Activated CD8-positive, alpha-beta memory T cell treated with anti-CD3 and anti-CD28 coated beads for 4 hours (primary cell): Measurements from ENCODE around the gene PRKG1.
"Not testable (repeated sequence)": the region's sequence is repeated elsewhere in the genome, so short reads cannot be mapped to it uniquely, and the experiment has no call there.

Experiments used
- DNase-seq, 2 donors: peaks; one replicate each; pipeline ENCODE4 v3.0.0-alpha.2; 2020; ENCODE audit warnings: low read depth in 2 of 2

The PRKG1 gene

DNA sequence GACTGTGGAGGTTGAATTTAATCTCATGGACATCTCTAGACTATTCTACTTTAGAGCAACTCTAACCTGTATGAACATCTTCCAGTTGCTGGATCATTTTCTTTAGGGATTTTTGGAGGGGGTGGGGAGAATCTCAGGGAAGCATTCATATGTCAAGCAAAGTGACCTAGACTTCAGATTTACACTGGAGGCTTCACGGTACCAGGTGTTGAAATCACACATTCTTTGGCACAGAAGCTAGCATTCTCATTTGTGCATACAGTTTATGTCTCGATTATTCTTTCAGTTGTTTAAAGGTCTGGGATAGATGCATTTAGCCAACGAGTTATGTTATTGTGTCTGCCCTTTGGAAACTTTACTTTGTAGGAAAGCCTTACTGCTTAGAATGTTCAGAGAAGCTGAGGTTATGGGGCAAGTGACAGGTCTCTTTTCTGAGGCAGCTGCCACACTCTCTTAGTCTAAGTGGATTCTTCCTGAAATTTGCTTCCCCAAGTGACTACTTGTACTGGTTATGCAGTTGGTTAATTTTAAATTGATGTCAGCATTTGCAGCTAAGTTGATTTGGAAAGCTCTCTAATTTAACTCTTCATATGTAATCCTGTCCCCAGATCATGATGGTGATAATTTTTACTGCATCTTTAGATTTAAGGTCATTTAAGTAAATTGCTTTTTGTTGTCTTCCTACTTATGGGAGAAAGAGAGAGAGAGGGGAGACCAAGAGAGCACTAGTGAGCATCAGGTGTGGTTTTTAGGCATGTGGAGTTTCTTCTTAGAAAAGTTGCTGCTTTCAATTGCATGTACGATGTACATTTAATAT is 153.8 kb downstream of the PRKG1 start:
- no peak for DNase-seq

DNA sequence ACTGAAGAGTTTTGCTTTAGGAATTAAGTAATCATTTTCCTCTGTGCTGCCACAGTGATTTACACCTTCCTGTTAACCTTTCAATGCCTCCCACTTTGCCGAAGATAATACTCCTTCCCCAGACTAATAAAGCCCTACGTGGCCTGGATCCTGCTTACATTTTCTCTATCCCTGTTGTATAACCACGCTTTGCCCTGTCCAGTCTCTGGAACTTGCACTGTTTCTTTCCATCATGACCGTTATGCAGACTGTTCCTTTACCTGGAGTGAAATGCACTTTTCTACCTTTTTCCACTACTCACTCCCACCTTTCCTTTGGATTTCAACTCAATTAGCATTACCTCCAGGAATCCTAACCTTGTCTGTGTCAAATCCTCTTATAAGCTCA is 154.4 kb downstream of the PRKG1 start:
- DNase-seq: no peak

DNA sequence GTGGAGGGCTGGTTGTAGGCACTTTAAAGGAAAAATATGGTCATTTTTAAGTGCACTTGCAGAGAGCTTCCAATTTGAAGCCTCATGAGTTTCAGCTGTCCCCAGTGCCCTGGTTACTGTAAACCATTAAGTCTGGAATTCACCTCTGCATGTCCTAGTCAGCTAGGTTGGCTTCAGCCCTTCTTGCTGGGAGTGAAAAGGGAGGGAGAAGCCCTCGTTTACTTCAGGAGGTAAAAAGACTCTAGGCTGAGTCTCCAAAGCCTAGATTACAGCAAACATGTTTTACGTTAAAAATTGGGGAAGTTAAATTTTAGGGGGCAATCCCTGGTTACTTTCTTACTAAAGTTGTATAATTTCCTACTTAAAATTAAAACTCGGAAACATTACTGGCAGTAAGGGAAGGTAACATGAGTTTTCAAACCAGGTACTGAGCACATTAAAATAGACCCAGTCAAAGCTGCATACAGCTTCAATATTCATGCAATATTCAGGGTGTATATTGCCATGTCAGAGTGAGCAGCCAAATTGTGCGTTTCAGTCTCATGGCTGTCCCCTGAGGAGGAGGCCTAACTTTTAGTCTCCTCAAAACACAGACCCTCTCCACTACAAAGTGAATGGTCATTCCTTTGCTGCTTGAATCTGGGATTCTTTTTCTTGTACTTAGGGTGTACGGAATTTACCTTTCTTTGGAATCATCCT is 156.7 kb downstream of the PRKG1 start:
- no peak for DNase-seq

DNA sequence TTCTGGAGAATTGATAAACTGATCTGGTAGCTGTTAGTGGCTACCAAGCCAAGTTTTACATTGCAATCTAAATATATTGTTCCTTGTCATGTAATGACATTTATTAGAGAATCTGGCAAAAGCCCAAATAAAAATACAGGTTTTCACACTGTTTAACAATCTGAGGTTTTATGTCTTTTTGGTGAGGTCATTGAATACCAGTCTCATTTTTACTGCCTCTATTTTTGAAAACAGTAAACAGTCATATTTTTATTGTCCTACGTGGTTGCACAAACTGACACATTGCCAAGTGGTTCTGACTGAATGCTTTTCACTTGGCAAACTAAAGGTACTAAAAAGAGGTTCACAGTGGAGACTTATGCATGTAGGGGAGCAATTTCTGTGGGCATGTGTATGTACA is 157.5 kb downstream of the PRKG1 start:
- DNase-seq: no peak

DNA sequence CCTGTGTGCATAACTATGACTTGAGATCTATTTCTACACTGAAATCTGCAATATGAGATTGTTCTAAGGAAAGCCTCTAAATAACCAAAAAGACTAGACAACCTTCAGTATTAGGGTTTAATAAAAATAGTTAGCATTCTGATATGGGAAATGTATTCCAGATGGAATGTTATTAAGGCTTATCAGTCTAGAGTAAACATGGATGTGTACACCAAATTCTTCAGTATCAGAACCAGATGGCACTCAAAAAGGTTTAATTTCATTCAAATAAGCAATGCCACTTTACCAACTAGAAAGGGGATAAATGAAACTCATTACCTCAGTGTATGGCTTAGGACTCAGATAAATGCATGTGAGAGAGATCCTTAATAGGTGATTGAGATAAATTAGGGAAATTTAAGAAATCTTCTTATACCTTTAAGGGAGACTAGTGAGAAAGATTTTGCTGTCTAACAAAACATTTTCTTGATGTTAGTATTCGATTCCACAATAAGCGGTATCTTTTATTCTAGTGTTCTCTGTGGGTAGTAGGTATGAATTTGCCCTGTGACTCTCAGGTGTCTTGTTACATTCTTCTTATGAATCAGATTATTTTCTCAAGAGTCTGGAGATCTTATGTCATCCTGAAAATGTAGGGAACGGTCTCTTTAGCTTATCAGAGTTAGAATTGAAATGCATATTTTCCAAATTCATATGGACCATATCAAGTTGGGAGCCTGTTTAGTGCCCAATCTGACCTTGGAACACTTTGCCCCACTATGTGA is 159.2 kb downstream of the PRKG1 start:
- no peak for DNase-seq

DNA sequence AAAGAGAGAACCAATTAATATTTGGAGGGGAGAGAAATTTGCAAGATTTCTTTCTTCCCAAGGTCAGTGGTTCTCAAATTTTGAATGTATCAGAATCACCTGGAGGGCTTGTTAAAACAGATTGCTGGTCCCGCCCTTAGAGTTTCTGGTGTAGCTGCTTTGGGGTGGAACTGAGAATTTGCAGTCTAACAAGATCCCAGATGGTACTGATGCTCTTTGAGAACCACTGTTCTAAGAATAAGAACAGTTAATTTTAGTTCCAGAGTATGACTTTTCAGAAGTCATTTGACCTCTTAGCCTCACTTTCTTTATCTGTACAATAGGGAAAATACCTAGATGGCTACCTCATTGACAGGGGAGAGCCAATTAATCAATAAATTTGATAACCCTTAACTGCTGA is 161.6 kb downstream of the PRKG1 start:
- DNase-seq: no peak

DNA sequence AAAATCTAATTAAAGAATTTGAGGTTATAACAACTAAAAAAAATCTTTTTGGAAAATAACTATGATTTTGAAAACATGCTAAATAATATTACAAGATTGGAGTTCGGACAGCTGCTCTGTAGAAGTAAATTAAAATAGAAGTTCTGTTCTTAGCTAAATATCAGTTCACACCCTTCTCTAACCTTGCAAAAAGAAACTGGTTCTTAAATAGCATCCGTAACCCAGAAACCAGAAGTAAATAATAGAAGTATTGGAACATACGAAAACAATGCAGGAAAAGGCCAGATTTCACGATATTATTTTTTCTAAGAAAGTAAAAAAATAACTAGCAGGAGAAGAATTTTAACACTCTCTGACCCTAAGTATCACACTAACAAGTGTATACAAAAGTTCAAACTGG is 164.7 kb downstream of the PRKG1 start:
- no peak for DNase-seq

DNA sequence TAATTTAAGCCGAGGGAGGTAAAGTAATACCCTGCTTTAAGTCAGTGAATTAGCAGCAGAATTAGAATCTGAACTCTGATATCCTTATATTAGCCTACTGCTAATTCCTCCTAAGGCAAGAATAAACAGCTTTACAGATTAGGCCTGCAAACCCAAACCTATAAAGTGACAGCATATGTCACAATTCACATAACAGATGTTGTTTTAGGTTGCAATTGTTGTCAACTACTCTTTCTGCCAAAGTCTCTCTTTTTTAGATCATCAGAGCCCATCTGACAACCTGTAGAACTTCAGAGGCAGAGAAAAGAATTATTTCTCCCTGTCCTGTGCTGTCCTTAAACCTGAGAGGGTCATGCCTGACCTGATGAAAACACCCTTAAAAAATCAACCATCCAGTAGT is 167.2 kb downstream of the PRKG1 start:
- no peak for DNase-seq

DNA sequence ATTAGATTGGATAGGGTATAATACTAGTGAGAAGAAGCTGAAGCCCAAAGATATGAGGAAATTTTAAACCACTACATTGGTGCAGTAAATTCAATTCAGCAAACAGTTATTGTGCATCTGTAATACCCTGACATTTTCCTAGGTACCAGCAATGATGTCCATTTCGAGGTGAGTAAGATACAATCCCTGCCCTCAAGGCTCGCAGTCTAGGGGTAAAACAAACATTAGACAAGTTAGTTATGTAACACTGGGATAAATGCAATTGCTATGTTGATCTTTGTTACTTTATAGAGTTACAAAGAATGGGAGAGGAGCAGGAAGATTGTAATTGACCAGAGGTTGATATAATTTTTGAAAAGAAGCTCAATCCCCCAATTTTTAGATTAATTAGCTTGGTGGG is 168.1 kb downstream of the PRKG1 start:
- no peak for DNase-seq

DNA sequence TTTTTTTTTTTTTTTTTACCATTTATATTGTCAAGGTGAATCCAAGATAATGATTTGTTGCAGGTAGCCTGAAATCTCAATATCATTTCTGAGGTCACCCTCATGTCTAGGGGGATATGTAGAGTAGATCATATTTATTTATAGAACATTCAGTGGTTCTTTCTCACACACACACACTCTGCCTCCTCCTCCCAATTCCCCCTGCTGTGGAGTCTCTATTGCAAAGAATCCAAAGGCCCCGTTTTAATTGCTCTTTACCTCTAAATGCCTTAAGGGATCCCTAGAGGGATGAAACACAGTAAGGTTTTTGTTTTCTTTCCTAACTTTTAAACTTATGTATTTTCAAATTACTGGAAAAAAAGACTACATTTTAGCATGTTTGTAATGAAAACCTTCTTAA is 170.0 kb downstream of the PRKG1 start:
- no peak for DNase-seq

DNA sequence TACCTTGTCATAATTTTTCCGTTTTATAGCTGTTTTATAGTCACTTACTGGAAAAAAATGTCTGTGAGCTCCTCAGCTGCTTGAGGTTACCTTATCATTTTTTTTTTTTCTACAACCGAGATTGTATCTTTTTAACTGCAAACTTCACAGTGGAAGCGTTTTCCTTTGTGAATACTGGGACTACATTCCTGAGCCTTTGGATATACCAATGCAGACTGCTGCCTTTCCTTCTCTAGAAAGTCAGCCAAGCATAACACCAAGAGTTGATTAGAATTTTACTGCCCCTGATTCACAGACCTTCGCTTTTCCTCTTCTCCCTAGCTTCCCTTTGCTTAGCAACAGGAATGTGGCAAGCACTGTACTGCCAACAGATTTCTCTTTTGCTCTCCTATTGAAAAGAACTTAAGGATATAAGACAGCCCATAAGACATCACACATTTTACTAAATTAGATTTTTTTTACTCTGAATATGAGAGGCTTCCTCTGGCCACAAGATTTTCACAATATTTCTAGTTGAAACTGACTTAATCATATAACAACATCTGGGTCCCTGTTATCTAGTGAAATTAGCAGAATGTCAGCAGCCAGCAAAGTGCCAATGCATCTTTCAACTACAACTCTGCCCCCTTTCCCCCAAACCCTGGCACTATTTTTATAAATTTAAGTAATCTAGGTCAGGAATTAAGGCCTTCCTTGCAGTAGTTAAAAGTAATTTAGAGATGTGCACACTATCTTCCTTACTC is 170.6 kb downstream of the PRKG1 start:
- no peak for DNase-seq

DNA sequence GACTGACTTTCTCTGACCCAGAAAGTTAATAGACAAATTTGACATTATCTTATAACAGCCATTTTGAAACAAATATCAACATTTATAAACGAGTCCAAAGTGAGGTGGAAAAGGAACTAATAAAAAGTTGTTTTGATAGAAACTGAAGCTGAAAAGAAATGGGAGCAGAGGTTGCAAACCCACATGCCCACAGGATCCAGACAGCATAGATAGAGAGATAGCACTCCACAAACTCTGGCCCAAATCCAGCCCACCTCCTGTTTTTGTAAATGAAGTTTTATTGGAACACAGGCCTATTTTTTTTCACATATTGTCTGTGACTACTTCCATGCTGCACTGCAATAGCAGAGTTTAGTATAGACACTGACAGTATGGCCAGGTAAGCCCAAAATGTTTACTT is 171.9 kb downstream of the PRKG1 start:
- DNase-seq: no peak

DNA sequence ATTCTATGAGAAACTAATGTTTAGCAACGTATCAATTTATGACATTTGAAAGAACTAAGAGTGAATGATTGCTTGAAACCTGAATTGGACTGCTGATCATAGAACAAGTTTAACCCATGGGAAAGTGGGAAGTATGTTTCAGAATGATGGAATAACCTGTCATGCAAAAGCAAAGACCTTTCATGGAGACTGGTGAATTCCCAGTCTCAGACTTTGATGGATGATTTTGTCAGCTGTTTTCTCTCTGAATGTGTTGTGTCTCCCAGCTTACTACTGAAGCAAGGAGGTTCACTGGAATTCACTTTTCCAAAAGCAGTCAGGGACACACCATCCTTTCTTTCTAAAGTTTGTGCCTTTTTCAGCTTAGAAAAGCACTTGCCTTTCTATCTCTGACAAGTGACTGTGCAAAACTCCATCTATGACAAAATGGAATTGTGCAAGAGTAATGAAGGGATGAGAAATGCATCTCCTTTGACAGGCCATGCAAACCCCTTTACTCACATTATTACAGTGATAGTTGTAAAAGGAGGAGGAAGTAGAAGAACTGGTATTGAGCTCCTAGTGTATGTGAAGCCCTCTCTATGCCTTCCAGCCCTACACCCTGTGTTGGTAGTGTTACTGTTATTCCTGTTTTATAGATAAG is 176.1 kb downstream of the PRKG1 start:
- no peak for DNase-seq

DNA sequence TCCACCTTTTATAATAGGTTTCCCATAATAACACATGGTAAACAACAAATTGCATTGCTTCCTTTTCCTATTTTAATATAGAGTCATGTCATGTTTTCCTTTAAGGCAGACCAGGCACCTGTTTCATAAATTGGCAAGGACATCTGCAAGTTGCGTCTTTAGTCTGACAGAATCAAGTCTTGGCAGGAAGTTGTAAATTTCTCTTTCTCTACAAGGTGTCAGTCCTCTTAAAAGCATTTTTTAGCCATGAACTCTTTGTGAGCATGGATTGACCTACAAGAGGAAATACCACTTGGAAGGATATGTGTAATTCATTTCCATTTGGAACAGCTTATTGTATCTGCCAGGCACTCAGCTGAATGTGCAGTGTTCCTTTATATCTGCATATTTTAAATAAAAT is 176.8 kb downstream of the PRKG1 start:
- no peak for DNase-seq

DNA sequence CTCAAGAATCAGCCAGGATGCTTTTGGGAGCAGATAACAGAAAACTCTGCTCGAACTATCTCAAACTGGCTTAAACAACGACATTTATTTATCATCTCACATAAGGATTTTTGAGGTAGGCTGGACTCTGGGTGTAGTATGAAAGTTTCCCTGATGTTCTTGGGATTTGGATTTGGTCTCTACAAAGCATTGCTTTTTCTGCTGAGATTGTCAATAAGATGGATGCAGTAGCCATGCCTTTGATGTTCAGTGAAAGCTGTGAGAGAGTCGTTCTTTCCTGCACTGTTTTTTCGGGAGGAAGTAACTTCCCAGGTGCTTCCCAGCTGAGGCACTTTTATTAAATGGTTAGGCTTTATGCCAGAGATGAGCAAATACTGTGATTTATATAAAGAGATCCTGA is 181.1 kb downstream of the PRKG1 start:
- DNase-seq: no peak

DNA sequence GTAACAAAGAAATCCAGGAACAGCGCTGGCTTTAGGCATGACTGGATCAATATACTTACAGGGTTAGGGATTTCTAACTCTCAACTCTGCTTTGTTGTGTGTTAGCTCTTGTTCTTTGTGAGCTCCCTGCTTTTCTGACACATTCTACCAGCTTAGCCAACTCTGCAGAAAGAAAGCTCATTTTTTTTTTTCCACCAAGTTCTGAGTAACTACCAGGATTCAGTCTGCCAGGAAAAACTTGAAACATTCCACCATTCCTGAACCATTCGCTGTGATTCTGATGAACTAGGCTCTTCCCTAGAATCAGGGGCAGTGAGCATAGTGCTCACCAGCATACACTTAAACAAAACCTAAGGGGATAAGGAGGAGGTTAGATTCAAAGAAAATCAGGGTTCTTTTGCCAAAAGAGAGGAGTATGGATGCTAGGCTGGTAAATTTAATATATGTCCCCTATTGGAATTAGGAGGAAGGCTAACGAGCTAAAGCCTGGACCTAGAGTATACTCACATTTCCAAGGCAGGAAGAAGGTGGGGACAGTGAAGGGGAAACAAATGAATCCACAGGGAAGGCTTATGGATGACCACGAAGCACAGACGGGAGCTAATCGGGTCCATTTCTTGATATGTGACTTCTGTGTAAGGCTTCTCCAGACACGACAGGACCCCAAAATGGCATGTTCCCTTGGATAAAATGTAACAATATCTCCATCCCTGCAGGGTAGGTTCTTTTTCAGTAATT is 183.4 kb downstream of the PRKG1 start:
- no peak for DNase-seq

DNA sequence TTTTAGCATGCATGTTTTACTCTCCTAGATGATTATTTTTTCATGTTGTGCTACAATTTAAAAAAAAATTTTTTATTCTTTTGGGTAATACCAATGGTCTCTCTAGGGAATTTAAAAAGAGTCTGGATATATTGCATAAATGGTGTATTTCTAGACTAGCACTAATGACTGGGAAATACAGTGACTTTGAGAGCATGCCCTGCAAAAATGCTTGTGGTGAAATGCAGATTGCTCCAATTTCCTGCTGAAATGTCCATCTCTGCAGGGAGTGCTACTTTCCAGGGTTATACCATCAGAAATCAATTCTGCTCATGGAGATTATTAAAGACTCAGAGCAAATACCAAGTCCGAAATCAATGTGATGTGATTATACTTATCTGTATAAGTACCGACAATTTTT is 186.1 kb downstream of the PRKG1 start:
- no peak for DNase-seq

DNA sequence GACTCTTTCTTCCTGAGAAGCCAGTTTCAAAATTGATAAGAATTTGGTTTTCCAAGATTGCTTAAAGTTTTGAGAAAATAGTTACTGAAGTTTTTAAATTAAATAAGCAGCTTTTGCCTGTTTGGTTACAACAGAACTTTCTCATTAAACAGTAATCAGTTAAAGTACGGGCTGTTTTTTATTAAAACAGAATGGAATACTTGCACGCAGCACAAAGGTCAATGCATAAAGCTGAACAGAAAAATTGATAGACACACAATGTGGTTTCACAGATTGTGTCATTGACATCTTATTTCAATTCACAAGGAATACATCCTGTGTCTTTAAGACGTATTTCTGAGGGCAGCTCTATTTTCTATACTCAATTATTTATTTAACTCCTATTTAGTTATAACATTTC is 192.2 kb downstream of the PRKG1 start:
- DNase-seq: no peak

DNA sequence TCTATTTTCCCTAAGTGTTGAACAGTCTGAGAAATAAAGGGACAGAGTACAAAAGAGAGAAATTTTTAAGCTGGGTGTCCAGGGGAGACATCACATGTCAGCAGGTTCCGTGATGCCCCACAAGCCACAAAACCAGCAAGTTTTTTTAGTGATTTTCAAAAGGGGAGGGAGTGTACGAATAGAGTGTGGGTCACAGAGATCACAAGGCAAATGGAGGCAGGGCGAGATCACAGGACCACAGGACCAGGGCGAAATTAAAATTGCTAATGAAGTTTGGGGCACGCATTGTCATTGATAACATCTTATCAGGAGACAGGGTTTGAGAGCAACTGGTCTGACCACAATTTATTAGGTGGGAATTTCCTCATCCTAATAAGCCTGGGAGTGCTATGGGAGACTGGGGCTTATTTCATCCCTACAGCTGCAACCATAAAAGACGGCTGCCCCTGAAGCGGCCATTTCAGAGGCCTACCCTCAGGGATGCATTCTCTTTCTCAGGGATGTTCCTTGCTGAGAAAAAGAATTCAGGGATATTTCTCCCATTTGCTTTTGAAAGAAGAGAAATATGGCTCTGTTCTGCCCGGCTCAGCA is 193.8 kb downstream of the PRKG1 start:
- DNase-seq: not testable (repeated sequence)

DNA sequence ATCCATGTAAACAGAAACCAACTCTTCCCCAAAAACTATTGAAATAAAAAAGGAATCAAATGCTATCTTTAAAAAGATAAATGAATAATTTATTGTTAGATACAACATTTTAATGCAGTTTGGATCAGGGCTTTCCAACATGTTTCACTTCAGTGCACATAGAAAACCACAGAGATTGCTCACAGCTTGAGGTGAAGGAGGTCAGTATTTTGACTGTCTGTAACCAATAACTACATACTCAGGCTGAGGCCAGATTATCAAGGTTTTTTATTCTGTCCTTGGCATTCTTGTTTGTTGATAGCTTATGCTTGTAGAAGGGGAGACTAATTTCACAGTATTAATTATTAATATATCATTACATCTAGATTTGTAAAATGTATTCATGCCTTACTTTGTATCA is 195.5 kb downstream of the PRKG1 start:
- DNase-seq: no peak
